HG03565 (cell line): ENCODE results near the gene TIMP2.
A peak's percentile ranks its signal among the peaks of the same experiment; 100 is the strongest.

Experiments
- ATAC-seq: cut with Tn5 transposase; IDR thresholded peaks from one replicate; pipeline ENCODE4 v1.9.1; 2021; ENCODE audit warnings: mild to moderate bottlenecking, moderate library complexity; ENCODE audit not compliant: unreplicated experiment

Gene TIMP2

GRCh38 chr17:78840780-78841611 is 84.2 kb downstream of the TIMP2 start, which contains the start of gene USP36:
USP36 (minus strand) TSS chr17:78840814; CDS start chr17:78836363, 4,451 bp downstream.
- ATAC-seq: peak; percentile 79

GRCh38 chr17:78840530-78840779 is 84.7 kb downstream of the TIMP2 start:
- ATAC-seq: no peak

- peak; percentile 3 for ATAC-seq
Observed at GRCh38 chr17:78839762-78840529, 85.2 kb downstream of the TIMP2 start.

GRCh38 chr17:78839235-78839761 is 85.9 kb downstream of the TIMP2 start:
- no peak for ATAC-seq

GRCh38 chr17:78838574-78839005 is 86.6 kb downstream of the TIMP2 start:
- ATAC-seq: no peak

- no peak for ATAC-seq
Observed at GRCh38 chr17:78836420-78837021, 88.7 kb downstream of the TIMP2 start.

GRCh38 chr17:78834571-78834970 is 90.6 kb downstream of the TIMP2 start:
- no peak for ATAC-seq

GRCh38 chr17:78832541-78832810 is 92.7 kb downstream of the TIMP2 start:
- ATAC-seq: no peak

GRCh38 chr17:78831688-78832540 is 93.3 kb downstream of the TIMP2 start:
- no peak for ATAC-seq

- no peak for ATAC-seq
Observed at GRCh38 chr17:78829477-78829876, 95.7 kb downstream of the TIMP2 start.

- no peak for ATAC-seq
Observed at GRCh38 chr17:78828470-78829185, 96.6 kb downstream of the TIMP2 start.

- no peak for ATAC-seq
Observed at GRCh38 chr17:78826836-78827509, 98.2 kb downstream of the TIMP2 start.

GRCh38 chr17:78826421-78826820 is 98.8 kb downstream of the TIMP2 start:
- ATAC-seq: no peak

GRCh38 chr17:78825696-78826095 is 99.5 kb downstream of the TIMP2 start:
- no peak for ATAC-seq

GRCh38 chr17:78824240-78824639 is 100.9 kb downstream of the TIMP2 start:
- no peak for ATAC-seq

GRCh38 chr17:78823282-78824046 is 101.7 kb downstream of the TIMP2 start:
- no peak for ATAC-seq

GRCh38 chr17:78822552-78822951 is 102.6 kb downstream of the TIMP2 start:
- no peak for ATAC-seq

- no peak for ATAC-seq
Observed at GRCh38 chr17:78821961-78822360, 103.2 kb downstream of the TIMP2 start.

- ATAC-seq: no peak
Observed at GRCh38 chr17:78820841-78821240, 104.3 kb downstream of the TIMP2 start.
